ENCODE data around the gene PARVG.
"Not testable (repeated sequence)": the region's sequence is repeated elsewhere in the genome, so short reads cannot be mapped to it uniquely, and the experiment has no call there.

PARVG gene

DNA sequence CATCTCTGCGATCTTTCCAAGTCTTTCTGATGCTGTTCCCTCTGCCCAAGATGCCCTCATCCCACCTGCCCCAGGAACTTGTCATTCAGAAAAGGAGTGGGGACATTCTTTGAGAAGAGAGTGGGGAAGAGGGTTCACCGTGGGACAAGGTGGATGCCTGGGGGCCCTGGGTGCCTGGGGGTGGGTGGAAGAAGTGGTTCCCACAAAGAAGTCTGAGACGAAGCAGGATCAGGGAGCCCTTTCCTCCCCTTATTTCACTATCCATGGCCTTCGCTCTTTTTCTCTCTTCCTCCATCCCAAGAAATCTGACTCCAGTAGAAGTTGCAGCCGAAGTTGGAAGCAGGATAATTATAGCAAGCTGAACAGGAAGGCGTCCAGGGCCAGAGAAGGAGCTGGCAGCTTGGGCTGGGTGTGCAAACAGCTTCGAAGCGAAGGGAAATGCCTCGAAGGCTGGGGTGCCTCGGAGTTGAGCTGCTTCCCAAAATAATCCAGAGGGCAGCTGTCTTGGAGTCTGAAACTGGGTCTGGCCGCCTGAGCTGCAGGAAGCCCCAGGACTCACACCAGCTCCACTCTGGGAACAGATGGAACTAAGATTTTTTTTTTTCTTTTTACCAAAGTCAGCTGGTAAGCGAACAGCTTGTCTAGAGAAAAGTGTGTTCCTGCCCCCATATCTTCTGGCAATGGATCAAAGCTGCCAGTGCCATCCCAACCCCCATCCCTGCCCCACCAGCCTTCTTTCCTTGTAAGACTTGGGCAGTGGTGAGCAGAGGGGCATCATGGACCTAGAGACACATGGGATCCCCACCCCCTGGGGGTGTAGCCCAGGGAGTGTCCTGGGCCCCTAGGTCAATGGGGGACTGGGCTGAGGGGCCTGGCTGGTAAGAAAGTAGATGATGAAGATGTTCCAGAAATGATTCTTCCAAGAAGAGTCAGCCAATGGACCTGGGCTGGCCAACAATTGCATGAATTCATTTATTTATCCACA is 31.5 kb downstream of the PARVG start:
- no peak for DNase-seq (ENCODE audit: low spot score)

- DNase-seq (ENCODE audit: low spot score) = no peak
Measured at GRCh38 chr22:44212936-44213335, 32.2 kb downstream of the PARVG start.

DNA sequence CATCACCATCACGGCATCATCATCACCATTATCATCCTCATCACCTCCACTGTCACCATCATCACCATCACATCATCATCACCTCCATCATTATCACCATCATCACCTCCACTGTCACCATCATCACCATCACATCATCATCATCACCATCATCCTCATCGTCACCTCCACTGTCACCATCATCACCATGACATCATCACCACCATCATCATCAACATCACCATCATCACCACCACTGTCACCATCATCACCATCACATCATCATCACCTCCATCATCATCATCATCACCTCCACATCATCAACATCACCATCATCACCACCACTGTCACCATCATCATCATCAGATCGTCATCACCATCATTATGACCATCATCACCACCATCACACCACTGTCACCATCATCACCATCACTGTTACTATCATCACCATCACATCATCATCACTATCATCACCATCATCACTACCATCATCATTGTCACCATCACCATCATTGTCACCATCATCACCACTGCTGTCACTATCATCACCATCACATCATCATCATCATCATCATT is 32.8 kb downstream of the PARVG start:
- DNase-seq (ENCODE audit: low spot score) = no peak

DNA sequence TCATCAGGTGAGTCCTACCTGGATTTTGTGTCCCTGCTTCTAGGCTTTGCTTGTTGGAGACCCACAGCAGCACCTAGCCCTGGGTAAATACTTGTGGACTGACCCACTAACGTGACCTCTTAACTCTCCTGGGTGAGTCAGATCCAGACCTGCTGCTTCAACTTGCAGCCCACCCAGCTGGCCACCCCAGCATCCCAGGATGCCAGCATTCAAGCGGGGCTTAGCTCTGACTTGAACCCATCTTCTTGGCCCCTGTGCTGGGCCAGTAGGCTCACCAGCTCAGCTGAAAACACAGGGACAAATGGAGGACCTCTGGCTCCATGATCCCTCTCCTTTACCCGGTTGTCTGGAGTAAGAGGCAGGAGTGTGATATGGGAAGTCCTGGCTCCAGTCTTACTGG is 33.5 kb downstream of the PARVG start:
- DNase-seq (ENCODE audit: low spot score) = no peak

DNA sequence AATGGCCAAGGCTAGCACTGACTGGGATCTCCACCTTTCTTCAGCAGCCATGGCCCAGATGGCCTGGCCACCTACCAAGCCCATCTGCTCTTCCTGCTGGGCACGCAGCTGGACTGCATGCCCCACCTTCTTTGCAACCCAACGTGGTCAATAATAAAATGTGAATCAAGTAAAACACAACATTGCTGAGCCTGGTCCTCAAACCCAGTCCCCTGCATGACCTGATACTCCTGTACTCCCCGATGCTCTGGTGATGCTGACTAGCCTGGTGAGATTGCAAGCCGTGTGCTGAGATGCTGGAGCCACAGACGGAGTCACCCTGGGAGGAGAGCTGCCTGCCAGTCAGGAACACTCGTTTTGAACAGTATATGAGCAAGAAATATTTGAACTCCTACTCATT is 34.0 kb downstream of the PARVG start:
- no peak for DNase-seq (ENCODE audit: low spot score)

DNA sequence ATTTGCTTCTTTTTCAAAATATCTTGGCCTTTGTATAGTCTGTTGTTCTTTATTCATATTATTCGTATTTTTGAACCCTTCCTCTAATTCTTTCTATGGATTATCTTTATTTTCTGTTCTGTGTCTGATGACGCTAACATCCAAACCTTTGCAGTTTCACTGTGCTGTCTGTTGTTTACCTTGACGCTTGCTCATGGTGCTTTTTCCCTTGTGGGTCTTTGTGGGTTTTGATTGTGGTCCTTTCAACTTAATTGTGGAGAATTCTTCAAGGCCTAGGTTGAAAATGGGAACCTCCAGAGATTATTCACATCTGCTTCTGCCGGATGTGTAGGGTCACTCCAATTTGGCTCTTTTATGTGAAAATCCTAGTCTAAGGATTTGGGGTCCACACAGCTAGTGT is 34.6 kb downstream of the PARVG start:
- DNase-seq (ENCODE audit: low spot score) = no peak

DNA sequence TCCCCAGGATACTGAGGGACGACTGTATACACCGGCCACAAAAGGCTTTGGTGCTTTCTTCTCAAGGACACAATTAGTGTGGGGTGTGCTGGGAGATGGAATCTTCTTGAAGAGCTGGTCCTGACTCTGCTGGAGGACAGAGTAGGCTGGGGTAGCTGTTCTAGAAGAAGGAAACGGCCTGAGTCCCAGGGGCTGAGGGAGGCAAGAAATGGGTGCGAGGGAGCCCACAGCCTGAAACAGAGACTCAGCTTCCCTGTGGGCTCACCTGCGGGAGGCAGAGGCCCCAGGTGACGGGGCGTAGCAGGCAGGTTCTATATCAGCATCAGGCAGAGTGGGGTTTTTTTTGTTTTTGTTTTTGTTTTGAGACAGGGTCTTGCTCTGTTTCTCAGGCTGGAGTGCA is 36.6 kb downstream of the PARVG start:
- no peak for DNase-seq (ENCODE audit: low spot score)

- DNase-seq (ENCODE audit: low spot score) = no peak
Measured at GRCh38 chr22:44218071-44218470, 37.3 kb downstream of the PARVG start.

DNA sequence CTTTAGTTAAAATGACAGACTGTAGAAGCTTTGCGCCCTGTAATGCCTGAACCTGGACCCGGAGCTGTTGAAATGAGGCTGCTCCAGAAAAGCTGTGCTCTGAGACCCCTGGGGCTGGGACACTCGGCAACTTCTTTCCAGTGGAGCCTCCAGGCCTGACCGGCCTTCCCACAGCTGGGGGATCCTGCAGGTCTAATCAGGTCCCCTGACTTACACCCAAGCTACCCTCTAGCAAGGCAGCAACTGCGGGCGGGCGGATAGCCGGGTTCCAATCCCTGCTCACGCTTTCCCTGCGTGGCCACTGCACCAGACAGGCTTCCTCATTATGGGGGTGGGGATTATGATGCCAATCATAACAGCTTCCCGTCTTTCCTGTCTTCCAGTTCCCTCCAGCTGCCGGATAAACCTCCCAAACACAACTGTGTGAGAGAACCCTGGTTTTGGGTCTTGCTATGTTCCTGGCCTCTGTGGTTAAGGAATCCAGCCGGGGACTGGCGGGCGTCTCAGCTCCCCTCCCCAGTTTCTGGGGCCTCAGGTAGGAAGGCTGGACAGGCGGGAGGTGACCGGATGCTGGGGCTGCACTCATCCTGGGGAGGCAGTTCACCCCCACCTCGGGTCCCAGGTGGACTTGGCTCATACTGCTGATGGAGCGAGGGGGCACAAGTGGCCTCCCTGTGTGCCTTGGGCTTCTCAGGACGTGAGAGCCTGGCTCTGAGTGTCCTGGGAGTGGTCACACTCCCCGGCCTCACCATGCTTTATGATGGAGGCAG is 38.6 kb downstream of the PARVG start:
- no peak for DNase-seq (ENCODE audit: low spot score)

DNA sequence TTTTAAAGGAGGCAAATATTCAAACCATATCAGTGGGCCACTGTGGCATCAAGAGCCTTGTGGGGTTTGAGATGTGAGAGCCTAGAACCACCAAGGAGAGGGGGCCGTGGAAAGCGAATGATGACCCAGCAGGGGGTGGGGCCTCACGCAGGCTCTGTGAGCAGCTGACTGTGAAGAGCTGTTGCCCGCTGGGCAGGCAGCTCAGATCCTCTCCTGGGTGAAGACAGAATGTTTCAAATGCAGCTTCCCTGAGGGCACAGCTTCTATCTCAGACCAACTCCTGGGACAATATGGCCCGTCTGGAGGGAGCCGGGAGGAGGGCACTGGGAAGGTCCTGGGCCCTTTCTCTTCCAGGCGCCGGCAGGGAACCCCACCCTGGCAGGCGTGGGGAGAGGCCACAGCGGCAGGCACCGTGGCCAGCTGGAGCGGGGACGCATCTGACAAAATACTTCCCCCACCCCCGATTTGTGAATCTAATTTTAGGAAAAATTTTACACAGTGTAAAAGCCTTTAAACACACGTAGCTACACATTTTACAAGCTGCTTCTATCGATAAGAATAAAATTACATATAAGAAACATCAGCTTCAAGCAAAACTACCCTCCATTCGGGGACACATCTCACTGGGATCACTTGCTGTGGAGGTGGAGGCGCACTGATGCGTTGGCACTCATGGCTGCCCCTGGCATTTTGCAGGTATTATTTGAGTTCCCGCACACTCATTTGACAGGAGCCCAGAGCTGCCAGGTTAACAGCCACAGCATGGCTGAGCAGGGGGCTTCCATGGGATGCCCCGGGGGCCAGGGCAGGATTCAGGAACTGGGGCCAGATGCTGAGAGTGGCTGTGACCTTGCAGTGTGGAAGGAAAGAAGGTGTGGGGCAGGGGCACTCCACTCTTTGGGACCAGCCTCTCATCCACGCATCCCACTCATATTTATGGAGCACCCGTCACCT is 40.3 kb downstream of the PARVG start:
- DNase-seq (ENCODE audit: low spot score) = no peak

GRCh38 chr22:44221710-44222475 is 41.2 kb downstream of the PARVG start:
- no peak for DNase-seq (ENCODE audit: low spot score)

- no peak for DNase-seq (ENCODE audit: low spot score)
Measured at GRCh38 chr22:44224166-44224565, 43.4 kb downstream of the PARVG start.

DNA sequence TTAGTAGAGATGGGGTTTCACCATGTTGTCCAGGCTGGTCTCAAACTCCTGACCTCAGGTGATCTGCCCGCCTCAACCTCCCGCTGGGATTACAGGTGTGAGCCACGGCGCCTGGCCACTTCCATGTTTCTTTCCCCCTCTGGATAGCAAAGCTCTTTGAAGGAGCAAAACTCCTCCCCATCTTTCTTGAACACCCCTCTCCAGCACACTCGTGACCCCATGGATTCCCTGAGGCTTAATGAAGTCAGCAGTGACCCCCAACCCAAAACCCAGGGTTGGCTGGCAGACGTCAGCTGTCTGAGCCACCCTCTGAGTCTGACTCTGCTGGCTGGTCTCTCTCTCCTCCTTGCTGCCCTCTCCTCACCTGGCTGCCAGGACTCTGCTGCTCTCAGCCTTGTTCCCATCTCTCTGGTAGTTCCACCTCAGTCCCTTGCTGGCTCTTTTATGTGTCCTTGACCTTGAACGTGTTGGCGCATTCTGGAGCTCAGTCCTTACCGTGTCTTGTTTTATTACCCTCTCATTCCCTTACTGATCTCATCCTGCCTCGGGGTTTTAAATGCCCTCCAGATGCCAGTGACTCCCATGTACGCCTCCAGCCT is 44.5 kb downstream of the PARVG start:
- DNase-seq (ENCODE audit: low spot score) = no peak

- DNase-seq (ENCODE audit: low spot score) = no peak
Measured at GRCh38 chr22:44225812-44226211, 45.1 kb downstream of the PARVG start.

- no peak for DNase-seq (ENCODE audit: low spot score)
Measured at GRCh38 chr22:44229331-44229730, 48.6 kb downstream of the PARVG start.

DNA sequence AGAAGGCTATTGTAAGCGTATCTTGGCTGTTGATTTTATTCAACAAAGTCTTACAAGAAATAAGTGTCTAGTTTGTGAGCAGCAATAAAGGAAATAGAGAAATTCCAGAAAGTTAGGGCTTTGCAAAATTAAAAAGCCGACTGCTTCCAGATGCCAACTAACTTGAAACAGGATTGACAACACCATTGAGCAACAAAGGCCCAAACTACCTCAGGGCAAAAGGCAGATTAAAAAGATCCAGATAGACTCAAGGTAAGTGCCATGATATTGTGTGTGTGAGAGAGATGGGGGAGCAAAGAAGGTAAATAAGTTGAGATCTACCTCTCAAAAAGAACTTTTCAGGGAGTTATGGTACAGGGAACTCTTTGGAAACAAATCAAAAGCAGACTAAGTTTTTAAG is 49.1 kb downstream of the PARVG start:
- DNase-seq (ENCODE audit: low spot score) = no peak

DNA sequence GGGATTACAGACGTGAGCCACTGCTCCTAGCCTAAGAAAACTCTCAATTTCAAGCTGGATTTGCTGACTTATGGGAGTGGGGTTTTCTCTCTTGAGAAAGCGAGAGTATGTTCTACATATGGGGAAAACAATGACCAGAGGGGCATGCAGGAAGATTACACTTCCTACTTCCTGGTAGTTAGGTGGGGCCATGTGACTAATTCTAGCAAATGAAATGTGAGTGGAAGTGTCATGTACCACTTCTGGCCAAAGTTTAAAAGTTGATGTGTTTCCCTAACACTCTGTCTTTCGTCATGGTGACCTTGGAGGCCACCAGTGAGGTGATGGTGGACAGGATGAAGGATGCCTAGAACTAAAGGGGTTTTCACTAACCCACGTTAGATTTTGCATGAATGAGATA is 50.5 kb downstream of the PARVG start:
- DNase-seq (ENCODE audit: low spot score) = no peak

GRCh38 chr22:44234372-44234771 is 53.6 kb downstream of the PARVG start:
- DNase-seq (ENCODE audit: low spot score) = not testable (repeated sequence)

DNA sequence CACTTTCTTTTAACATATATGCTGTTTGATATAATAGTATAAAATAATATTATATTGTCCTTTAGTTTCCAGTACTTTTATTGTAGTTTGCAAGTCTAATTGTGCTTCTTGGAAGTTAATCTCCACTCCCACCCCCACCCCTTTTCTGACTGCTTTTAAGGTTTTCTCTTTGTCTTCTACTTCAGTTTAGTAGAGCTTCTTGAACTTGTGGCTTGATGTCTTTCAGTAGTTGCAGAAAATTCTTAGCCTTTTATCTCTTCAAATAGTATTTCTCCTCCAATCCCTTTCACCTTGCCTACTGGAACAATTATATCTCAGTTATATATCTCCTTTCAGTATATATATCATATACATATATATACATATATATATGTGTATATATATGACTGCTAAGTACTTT is 56.6 kb downstream of the PARVG start:
- DNase-seq (ENCODE audit: low spot score) = no peak

- not testable (repeated sequence) for DNase-seq (ENCODE audit: low spot score)
Measured at GRCh38 chr22:44241121-44241520, 60.4 kb downstream of the PARVG start.
